ENCODE data around the gene ANGPTL8.

The ANGPTL8 gene

DNA sequence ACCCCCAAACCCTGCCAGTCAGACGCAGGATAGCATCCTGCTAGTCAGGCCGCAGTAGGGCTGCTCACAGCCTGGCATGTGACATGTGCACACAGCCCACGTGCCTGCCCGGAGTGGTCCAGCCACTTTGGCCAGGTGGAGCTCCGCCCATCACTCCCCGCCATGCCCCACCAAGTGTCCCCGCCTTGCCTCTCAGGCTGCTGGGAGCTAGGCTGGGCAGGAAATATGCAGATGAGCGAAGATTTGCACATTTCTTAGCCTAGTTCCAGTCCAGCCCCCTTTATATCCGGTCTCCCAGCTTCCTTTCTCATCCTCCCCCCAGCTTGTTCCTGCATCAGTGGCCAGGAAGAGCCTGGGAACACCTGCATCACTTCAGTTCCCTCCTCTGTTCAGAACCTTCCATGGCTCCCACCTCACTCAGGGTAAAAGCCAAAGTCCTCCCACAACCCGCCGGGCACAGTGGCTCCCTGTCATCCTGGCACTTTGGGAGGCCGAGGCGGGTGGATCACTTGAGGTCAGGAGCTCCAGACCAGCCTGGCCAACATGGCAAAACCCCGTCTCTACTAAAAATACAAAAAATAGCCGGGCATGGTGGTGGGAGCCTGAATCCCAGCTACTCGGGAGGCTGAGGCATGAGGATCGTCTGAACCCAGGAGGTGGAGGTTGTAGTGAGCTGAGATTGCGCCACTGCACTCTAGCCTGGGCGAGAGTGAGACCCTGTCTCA, 25.2 kb downstream of the ANGPTL8 start:
- DNase-seq, result peak; percentile 32

DNA sequence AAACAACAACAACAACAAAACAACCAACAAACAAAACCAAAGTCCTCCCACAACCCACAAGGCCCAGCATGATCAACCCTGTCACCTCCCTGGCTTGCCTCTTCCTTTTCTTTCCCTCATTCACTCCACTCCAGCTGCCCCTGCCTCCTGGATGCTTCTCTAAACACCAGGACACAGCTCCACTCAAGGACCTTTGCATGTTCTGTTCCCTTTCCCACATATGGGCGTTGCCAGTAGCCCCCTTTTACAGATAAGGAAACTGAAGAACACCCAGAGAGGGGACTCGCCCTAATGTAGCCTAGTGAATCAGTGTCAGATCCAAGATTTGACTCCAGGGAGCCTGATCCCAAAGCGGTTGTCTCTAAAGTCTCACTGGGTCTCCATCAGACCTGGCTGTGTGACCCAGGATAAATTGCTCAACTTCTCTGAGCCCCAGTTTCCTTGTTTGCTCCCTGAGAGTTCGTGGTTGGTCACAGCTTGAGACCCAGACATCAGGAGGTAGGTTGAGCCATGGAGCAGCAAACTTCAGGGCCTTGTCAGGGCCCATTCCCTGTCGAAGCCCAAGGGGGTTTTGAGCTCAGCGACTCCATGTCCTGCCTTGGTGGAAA, 25.9 kb downstream of the ANGPTL8 start:
- DNase-seq, result no peak

DNA sequence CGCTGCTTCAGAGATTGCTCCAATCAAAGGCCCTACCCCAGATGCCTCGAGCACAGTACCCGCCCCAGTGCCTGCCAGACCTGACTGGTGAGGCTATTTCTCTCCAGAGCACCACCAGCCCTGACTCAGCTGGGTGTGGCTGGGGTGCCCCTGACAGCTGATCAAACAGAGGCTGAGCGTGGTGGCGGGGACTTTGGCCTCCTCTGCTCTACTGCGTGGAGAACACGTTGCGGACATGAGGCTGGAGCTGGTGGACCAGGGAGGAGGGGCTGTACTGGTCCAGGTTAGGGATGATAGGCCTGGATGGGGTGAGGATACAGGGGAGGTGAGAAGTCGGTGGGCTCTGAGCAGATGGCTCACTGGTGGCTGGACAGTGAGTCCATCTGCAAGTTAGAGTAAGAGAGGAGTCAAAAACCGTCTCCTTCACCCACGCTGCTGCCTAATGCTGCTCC, 26.4 kb downstream of the ANGPTL8 start:
- no peak for DNase-seq

DNA sequence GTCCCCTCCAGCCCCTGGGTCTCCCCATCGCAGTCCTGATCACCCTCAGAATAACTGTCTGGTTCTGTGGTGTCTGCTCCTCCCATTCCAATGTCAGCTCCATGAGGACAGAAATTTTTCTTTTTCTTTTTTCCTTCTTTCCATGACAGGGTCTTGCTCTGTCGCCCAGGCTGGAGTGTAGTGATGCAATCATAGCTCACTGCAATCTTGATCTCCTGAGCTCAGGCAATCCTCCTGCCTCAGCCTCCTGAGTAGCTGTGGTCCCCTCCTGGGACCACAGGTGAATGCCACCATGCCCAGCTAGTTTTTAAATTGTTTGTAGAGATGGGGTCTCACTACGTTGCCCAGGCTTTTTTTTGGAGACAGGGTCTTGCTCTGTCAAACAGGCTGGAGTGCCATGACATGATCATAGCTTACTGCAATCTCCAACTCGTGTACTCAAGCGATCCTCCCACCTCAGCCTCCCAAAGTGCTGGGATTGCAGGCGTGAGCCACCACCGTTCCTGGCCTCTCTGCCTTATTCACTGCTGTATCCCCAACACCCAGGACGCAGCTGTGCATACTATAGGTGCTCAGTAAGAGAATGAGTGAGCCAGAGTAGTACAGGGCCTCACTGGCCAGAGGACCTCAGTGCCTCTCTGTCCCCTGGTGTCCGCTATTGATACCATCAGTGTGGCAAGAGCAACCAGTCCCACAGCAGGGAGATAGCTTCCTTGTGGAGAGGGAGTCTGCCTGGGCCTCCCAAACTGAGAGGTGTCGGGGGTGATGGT, 28.1 kb downstream of the ANGPTL8 start:
- no peak for DNase-seq

DNA sequence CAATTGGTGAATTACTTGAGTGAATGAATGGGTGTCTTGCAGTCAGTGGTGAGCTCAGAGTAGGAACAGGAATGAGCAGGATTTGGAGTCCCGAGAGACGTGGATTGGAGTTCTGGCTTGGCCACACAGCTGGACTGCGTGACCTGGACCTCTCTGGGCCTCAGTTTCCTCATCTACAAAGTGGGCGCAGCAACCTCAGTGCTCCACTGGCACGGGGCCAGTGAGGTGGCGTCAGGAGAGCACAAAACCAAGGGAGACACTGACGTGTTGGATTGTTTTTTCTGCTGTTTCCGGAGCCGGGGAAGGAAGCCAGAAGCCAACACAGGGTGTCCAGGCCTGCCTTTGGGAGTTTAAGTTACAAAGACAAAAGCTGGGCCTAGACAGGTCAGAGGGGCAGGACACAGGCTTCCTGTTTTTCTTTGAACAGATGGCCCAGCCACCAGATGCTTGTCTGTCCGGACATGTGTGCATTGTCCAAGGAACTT, 29.4 kb downstream of the ANGPTL8 start:
- DNase-seq, result no peak

DNA sequence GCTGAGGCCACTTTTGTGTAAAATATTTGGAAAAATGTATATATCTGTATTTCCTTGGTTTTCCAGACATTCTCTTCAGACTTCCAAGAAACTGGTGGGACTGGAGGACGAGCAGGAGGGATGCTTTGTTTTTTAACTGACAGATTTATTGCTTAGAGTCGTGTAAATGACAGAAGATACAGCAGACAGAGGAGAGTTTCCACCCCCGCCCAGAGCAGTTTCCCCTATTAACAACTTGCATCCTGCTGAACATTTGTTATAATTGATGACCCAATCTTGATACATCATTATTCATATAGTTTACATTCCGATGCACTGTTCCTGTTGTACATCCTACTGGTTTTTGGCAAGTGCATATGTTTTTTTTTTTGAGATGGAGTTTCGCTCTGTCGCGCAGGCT, 30.0 kb downstream of the ANGPTL8 start:
- DNase-seq, result no peak

DNA sequence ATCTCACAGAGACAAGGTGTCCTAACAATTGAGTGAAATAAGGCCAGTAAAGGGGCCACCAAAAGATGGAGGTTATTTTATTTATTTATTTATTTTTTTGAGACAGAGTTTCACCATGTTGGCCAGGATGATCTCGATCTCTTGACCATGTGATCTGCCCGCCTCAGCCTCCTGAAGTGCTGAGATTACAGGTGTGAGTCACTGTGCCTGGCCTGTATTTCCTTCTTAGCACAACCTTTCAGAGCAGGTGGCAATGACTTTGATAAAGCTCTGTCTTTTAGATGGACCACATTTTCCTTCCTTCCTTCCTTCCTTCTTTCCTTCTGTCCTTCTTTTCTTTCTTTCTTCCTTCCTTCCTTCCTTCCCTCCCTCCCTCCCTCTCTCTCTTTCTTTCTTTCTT, 33.9 kb downstream of the ANGPTL8 start:
- no peak for DNase-seq

DNA sequence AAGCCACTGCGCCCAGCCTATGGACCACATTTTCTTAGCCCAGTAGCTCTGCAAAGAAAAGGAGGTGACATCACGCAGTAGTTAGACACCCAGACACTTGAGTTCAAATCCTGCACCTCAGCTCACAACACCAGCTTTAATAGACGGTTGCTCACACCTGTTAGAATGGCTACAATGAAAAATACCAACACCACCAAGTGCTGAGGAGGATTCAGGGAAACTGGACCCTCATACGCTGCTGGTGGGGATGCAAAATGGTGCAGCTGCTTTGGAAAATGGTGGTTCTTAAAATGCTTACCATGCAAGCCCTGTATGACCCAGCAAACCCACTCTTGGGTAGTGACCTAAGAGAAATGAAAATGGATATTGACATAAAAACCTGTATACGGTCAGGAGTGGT, 34.6 kb downstream of the ANGPTL8 start:
- no peak for DNase-seq

DNA sequence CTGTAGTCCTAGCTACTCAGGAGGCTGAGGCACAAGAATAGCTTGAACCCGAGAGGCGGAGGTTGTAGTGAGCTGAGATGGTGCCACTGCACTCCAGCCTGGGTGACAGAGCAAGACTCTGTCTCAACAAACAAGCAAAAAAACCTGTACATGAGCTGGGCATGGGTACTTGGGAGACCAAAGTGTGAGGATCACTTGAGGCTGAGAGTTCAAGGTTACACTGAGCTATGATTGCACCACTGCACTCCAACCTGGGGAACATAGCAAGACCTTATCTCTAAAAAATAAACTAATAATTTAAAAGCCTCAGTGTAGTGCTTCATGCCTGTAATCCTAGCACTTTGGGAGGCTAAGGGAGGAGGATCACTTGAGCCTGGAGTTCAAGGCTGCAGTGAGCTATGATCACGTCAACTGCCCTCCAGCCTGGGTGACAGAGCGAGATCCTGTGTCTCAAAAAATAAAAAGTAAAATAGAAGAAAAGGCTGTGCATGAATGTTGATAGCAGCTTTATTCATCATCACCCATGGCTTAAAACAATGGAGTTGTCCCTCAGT, 35.2 kb downstream of the ANGPTL8 start:
- no peak for DNase-seq

DNA sequence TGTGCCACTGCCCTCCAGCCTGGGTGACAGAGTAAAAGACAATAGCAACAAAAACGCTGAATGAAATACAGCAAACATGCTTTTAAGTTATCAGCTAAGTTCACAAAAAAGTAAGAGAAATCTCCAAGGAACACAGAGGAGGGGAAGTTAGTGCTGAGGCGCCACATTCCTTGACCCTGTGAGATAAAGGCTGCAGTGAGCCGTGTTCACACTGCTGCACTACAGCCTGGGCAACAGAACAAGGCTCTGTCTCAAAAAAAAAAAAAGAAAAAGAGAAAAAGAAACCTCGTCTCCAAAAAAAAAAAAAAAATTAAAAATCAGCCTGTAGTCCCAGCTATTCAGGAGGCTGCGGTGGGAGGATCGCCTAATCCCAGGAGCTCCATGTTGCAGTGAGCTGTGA, 39.3 kb downstream of the ANGPTL8 start:
- DNase-seq, result no peak

DNA sequence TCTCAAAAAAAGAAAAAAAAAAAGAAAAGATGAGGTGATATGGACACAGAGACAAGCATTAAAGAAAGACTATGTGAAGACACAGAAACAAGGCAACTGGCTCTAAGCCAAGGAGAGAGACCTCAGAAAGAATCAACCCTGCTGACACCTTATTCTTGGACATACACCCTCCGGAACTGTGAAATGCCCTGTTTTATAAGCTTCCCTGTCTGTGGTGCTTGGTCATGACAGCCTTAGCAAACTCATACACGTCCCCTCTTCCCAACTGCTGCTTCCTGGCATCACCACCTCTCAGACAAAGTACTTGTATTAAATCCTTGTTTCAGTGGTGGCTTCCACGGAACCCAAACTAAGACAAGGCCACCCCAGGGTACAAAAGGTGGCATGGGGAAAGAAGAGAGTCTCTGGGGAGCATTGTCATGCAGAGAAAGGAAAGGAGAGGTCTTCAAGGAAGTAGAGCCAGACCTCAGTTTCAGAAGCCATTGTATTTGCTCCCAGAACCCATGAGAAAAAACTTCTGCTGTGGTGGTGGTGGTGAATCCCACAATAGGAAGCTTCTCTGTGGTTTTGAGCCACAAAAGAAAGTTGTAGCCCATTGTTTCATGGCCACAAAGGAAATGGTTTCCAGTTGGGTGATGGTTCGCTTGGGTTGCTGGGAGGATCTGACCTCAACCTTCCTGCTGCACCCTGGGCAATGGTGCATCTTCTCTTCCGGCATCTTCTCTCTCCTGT, 40.3 kb downstream of the ANGPTL8 start:
- DNase-seq, result no peak

DNA sequence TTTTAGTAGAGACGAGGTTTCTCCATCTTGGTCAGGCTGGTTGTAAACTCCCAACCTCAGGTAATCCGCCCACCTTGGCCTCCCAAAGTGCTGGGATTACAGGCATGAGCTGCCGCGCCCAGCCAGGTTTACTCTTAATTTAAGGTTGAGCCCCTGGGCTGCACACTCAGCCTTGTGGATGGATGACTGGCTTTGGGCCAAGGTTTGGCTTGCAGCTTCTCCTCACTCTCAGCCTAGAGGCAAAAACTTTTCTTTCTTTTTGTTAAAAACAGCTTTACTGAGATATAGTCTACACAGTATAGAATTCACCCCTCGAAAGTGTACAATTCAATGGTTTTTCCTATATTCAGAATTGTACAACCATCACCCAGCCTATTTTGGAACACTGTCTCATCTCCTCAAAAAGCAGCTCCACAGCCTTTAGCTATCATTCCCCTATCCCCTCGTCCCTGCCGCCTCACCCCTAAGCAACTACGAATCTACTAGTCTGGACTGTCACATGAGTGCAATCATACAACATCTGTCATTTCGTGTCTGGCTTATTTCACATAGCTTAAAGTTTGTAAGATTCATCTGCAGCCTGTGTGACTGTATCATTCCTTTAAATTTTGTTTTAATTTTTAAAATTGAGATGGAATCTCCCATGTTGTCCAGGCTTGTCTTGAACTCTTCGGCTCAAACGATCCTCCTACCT, 42.1 kb downstream of the ANGPTL8 start:
- DNase-seq, result no peak

DNA sequence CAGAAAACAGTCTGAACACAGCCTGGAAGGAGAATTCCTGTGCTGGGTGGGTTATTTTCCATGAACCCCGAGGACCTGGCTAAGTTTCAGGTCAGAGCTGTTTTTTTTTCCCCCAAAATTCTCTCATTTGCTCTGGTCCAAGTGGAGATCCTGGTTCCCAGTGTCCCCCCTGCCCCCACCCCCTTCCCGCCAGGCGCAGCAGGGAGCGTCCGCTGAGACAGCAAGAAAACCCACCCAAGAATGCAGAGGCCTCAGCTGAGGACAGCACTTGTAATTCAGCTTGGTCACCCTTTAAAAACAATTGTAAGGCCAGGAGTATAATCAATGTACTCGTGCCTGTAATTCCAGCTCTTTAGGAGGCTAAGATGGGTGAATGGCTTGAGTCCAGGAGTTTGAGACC, 45.1 kb downstream of the ANGPTL8 start:
- DNase-seq, result no peak

DNA sequence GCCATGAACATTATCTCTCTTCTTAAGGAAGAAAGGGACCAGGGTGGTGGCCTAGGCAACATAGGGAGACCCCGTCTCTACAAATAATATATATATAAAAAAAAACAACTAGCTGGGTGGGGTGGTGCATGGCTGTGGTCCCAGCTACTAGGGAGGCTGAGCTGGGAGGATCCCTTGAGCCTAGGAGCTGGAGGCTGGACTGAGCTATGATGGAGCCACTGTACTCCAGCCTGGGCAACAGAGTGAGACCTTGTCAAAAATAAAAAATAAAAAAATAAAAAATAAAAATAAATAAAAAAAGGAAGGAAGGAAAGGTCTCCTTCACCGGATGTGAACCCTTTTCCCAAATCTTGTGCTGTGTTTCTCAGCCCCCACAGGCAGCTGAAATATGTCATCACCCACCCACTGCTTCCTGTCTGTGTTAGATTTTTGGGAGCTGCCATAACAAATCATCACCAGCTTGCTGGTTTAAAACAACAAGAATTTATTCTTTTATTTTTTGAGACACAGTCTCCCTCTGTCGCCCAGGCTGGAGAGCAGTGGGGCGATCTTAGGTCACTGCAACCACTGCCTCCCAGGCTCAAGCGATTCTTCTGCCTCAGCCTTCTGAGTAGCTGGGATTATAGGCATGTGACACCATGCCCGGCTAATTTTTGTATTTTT, 47.0 kb downstream of the ANGPTL8 start:
- no peak for DNase-seq

DNA sequence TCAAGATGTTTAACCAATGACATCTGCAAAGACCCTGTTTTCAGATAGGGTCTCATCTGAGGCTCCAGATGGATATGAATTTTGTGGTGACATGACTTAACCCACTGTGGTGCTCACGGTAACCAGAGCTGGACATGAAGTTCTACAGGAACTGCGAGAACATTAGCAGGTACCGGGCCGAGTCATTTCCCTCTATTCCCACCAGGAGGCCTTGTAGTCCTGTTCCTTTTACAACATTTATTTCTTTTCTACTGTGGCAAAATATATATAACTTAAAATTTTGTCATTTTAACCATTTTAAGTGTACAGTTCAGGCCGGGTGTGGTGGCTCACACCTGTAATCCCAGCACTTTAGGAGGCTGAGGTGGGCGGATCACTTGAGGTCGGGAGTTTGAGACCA, 48.9 kb downstream of the ANGPTL8 start:
- DNase-seq, result no peak

DNA sequence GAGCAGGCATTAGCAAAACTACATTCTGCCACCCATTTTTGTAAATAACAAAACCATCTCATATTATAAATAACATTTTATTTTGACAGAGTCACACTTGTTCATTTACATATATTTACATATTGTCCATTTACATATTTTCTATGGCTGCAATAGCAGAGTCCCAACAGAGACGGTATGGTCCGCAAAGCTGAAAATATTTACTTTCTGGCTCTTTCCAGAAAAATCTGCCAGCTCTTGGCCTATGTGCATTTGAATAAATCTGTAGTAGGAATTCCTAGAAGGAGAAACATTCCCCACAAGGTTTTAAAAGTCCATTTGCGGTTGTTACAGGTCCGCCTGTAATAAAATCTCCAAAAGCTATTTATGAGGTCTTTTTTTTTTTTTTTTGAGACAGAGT, 50.8 kb downstream of the ANGPTL8 start:
- DNase-seq, result no peak

DNA sequence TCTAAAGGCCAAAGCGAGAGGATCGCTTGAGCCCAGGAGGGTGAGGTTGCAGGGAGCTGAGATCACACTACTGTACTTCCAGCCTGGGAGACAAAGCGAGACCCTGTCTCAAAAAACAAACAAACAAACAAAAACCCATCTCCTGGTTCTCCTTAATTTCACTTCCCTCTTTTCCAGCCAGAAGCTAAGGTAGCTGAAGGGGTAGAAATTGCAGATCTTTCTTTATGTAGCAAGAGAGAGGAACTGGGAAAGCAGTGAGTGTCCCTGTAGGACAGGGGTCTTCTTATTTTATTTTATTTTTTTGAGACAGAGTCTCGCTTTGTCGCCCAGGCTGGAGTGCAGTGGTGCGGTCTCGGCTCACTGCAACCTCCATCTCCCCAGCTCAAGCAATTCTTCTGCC, 52.0 kb downstream of the ANGPTL8 start:
- no peak for DNase-seq
